H9 (cell line): ENCODE data around the gene ZNRF1. TPM values are rescaled to one million over a fixed set of nuclear protein-coding genes. Genes with fewer than 3 reads are reported as not detected.

ENCODE experiments used
- DNase-seq: peaks from one replicate; pipeline ENCODE4 v3.0.0-alpha.2; 2017
- H2AFZ ChIP-seq: one replicate; pipeline ENCODE4 v1.6.1; 2013; ENCODE audit warnings: mild to moderate bottlenecking, low read length, control low read depth, moderate library complexity
- H2AK5ac ChIP-seq: 2 replicates; pipeline ENCODE4 v1.6.1; 2013; ENCODE audit warnings: low read length, control low read depth, mixed read lengths; ENCODE audit not compliant: insufficient read length
- H2BK120ac ChIP-seq: one replicate; pipeline ENCODE4 v1.6.1; 2013; ENCODE audit warnings: low read depth, mild to moderate bottlenecking, low read length, control low read depth, inconsistent platforms; ENCODE audit not compliant: poor library complexity, severe bottlenecking
- H2BK12ac ChIP-seq: 2 replicates; pipeline ENCODE4 v1.6.1; 2013; ENCODE audit warnings: low read length, control low read depth, mixed read lengths, low read depth; ENCODE audit not compliant: insufficient read length
- H2BK15ac ChIP-seq: 2 replicates; pipeline ENCODE4 v1.6.1; 2013; ENCODE audit warnings: low read depth, low read length, control low read depth
- H2BK20ac ChIP-seq: one replicate; pipeline ENCODE4 v1.6.1; 2013; ENCODE audit warnings: low read depth, mild to moderate bottlenecking, low read length, control low read depth, inconsistent platforms; ENCODE audit not compliant: poor library complexity, severe bottlenecking
- H2BK5ac ChIP-seq: 2 replicates; pipeline ENCODE4 v1.6.1; 2013; ENCODE audit warnings: low read length, control low read depth, mixed read lengths; ENCODE audit not compliant: insufficient read length
- H3K14ac ChIP-seq: 2 replicates; pipeline ENCODE4 v1.6.1; 2013; ENCODE audit warnings: low read length, control low read depth; ENCODE audit not compliant: insufficient read depth
- H3K18ac ChIP-seq: 2 replicates; pipeline ENCODE4 v1.6.1; 2013; ENCODE audit warnings: low read depth, mild to moderate bottlenecking, mixed read lengths, low read length, control low read depth; ENCODE audit not compliant: insufficient read length
- H3K23ac ChIP-seq: 2 replicates; pipeline ENCODE4 v1.6.1; 2013; ENCODE audit warnings: low read length, control low read depth, mixed read lengths, low read depth; ENCODE audit not compliant: insufficient read length
- H3K23me2 ChIP-seq: 2 replicates; pipeline ENCODE4 v1.6.1; 2013; ENCODE audit warnings: low read depth, mild to moderate bottlenecking, mixed read lengths, low read length, control low read depth; ENCODE audit not compliant: insufficient read length, poor library complexity, severe bottlenecking
- H3K27ac ChIP-seq: 2 replicates; pipeline ENCODE4 v1.5.1; 2013; ENCODE audit warnings: low read length, control low read depth, mixed read lengths, low read depth; ENCODE audit not compliant: insufficient read length
- H3K27me3 ChIP-seq: 2 replicates; pipeline ENCODE4 v1.6.1; 2013; ENCODE audit warnings: low read length, control low read depth, inconsistent platforms; ENCODE audit not compliant: insufficient read depth
- H3K4ac ChIP-seq: 2 replicates; pipeline ENCODE4 v1.6.1; 2013; ENCODE audit warnings: low read depth, mild to moderate bottlenecking, control low read depth, inconsistent platforms, low read length, moderate library complexity
- H3K4me1 ChIP-seq: 2 replicates; pipeline ENCODE4 v1.6.1; 2013; ENCODE audit warnings: low read length, control low read depth, inconsistent platforms; ENCODE audit not compliant: insufficient read depth
- H3K4me2 ChIP-seq: 2 replicates; pipeline ENCODE4 v1.6.1; 2013; ENCODE audit warnings: low read length, control low read depth, mixed read lengths; ENCODE audit not compliant: insufficient read length, insufficient read depth
- H3K56ac ChIP-seq: 2 replicates; pipeline ENCODE4 v1.6.1; 2013; ENCODE audit warnings: low read depth, mild to moderate bottlenecking, mixed read lengths, low read length, control low read depth; ENCODE audit not compliant: insufficient read length
- H3K79me1 ChIP-seq: 2 replicates; pipeline ENCODE4 v1.6.1; 2013; ENCODE audit warnings: low read depth, mild to moderate bottlenecking, moderate library complexity, low read length, control low read depth, inconsistent platforms; ENCODE audit not compliant: insufficient read depth, poor library complexity, severe bottlenecking
- H3K79me2 ChIP-seq: 2 replicates; pipeline ENCODE4 v1.6.1; 2013; ENCODE audit warnings: low read length, control low read depth, inconsistent platforms; ENCODE audit not compliant: insufficient read depth
- H3K9ac ChIP-seq: 2 replicates; pipeline ENCODE4 v1.6.1; 2013; ENCODE audit warnings: low read length, control low read depth, mixed read lengths; ENCODE audit not compliant: insufficient read length; ENCODE audit errors: extremely low read depth
- H3K9me3 ChIP-seq: one replicate; pipeline ENCODE4 v1.6.1; 2013; ENCODE audit warnings: low read depth, low read length, inconsistent platforms; ENCODE audit not compliant: control insufficient read depth
- H3T11ph ChIP-seq: one replicate; pipeline ENCODE4 v1.6.1; 2013; ENCODE audit warnings: mild to moderate bottlenecking, low read length, control low read depth, inconsistent platforms
- H4K20me1 ChIP-seq: one replicate; pipeline ENCODE4 v1.6.1; 2013; ENCODE audit not compliant: control insufficient read depth, insufficient read length, insufficient read depth
- H4K5ac ChIP-seq: 2 replicates; pipeline ENCODE4 v1.6.1; 2013; ENCODE audit warnings: low read depth, mild to moderate bottlenecking, mixed read lengths, low read length, control low read depth; ENCODE audit not compliant: insufficient read length
- H4K8ac ChIP-seq: replicated peaks from 2 replicates; pipeline ENCODE4 v1.6.1; 2013; ENCODE audit warnings: low read length, control low read depth, mixed read lengths, low read depth; ENCODE audit not compliant: insufficient read length
- H4K91ac ChIP-seq: 2 replicates; pipeline ENCODE4 v1.6.1; 2013; ENCODE audit warnings: low read depth, mild to moderate bottlenecking, moderate library complexity, mixed read lengths, low read length, control low read depth; ENCODE audit not compliant: insufficient read length
- H3K27ac Mint-ChIP-seq, 3 experiments: 2 replicates in 2 of 3; 3 replicates in 1 of 3; pipeline ENCODE4 v1.8.0; 2020 to 2021; ENCODE audit warnings: mixed read lengths in 3 of 3, mild to moderate bottlenecking in 1 of 3, moderate library complexity in 1 of 3
- H3K27me3 Mint-ChIP-seq: 2 replicates; pipeline ENCODE4 v1.8.0; 2021; ENCODE audit warnings: low read depth, mild to moderate bottlenecking, moderate library complexity, mixed read lengths
- H3K36me3 Mint-ChIP-seq, 3 experiments: 2 replicates in 2 of 3; 3 replicates in 1 of 3; pipeline ENCODE4 v1.8.0; 2020 to 2021; ENCODE audit warnings: low read depth in 3 of 3, mixed read lengths in 3 of 3; ENCODE audit not compliant: insufficient read depth in 1 of 3
- H3K4me1 Mint-ChIP-seq, 2 experiments: 2 replicates each; pipeline ENCODE4 v1.8.0; 2020; ENCODE audit warnings: mixed read lengths in 2 of 2
- H3K4me3 Mint-ChIP-seq, 2 experiments: 2 replicates in 1 of 2; 3 replicates in 1 of 2; pipeline ENCODE4 v1.8.0; 2020 to 2021; ENCODE audit warnings: mild to moderate bottlenecking in 2 of 2, mixed read lengths in 2 of 2, moderate library complexity in 1 of 2
- H3K9me3 Mint-ChIP-seq, 2 experiments: 2 replicates in 1 of 2; 3 replicates in 1 of 2; pipeline ENCODE4 v1.8.0; 2020; ENCODE audit warnings: mild to moderate bottlenecking in 2 of 2, mixed read lengths in 2 of 2, moderate library complexity in 1 of 2
- WGBS: extraction: QIAGEN DNeasy Blood & Tissue Kit; methylation state at CpG from one replicate; pipeline ENCODE4 v1.1.7; 2013; ENCODE audit warnings: missing lambda C conversion rate, low lambda C conversion rate, mixed read lengths; ENCODE audit not compliant: insufficient read length; ENCODE audit errors: extremely low coverage; 5-methylcytosine and 5-hydroxymethylcytosine counted together
- total RNA-seq: library from RNA; stranded (reverse); gene quantifications from 2 replicates; pipeline ENCODE4 v1.2.1, GENCODE V29; 2021
- TF ChIP-seq, protein P1 (sequence below): fragments of 200-600 bp; sonication (generic); conservative IDR thresholded peaks from 3 replicates; pipeline ENCODE4 v1.8.0; 2021; ENCODE audit warnings: antibody characterized with exemption, mild to moderate bottlenecking

The ZNRF1 gene
- total RNA-seq, 1 experiment from 2014 or later: 49.6 TPM

DNA sequence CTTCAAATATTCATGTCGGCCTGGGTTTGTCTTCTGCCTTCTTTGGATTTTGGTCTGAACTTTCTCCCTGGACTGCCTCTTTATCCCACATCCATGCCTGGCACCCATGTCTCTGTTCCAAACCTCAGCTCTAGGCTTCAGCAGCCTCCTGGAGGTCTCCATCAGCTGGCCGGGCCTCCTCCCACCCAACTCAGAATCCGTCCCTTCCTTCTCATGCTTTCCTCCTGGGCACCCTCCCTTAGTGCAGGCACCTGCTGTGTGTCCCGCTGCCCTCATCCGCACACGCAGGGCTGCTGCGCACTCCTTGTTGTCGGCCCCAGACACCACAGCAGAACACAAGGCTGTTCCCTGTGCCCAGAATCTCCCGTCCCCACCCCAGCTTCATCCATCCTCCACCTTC, 103.8 kb downstream of the ZNRF1 start:
- no peak overlapping the region for H2AK5ac ChIP-seq
- no peak overlapping the region for H3K18ac ChIP-seq
- no peak overlapping the region for H3K4me2 ChIP-seq
- H4K8ac ChIP-seq: no peak overlapping the region
- WGBS: no CpG with 5 or more reads among the region's 9 CpGs
- peaks cover 3% of the 10 kb centered on the region for H4K20me1 ChIP-seq
- Mint-ChIP-seq H3K4me3 (no peak overlapping the region), H3K27me3 (no peaks in the 10 kb centered on the region; the same call in 1 of the 2 replicates), H3K4me1 (peaks cover 37% of the 10 kb centered on the region in 2 experiments), H3K36me3 (peaks cover 19 to 36% (median 34%) of the 10 kb centered on the region in 3 experiments; a peak in 6 of 7 replicates), H3K27ac (peak overlapping the region; percentile 4 to 53 (median 8); a peak in 3 of 7 replicates), H3K9me3 (no peaks in the 10 kb centered on the region; a peak in 1 of 5 replicates)
- peaks cover 13% of the 10 kb centered on the region; the same call in 1 of the 2 replicates for H3K4me1 ChIP-seq
- no peak overlapping the region for H2AFZ ChIP-seq
- no peak overlapping the region for H3T11ph ChIP-seq
- H3K23ac ChIP-seq: no peak overlapping the region
- no peak overlapping the region for H4K5ac ChIP-seq
- H3K9me3 ChIP-seq: no peaks in the 10 kb centered on the region
- TF ChIP-seq, protein P1, sequence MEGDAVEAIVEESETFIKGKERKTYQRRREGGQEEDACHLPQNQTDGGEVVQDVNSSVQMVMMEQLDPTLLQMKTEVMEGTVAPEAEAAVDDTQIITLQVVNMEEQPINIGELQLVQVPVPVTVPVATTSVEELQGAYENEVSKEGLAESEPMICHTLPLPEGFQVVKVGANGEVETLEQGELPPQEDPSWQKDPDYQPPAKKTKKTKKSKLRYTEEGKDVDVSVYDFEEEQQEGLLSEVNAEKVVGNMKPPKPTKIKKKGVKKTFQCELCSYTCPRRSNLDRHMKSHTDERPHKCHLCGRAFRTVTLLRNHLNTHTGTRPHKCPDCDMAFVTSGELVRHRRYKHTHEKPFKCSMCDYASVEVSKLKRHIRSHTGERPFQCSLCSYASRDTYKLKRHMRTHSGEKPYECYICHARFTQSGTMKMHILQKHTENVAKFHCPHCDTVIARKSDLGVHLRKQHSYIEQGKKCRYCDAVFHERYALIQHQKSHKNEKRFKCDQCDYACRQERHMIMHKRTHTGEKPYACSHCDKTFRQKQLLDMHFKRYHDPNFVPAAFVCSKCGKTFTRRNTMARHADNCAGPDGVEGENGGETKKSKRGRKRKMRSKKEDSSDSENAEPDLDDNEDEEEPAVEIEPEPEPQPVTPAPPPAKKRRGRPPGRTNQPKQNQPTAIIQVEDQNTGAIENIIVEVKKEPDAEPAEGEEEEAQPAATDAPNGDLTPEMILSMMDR: no peak
- H3K56ac ChIP-seq: no peak overlapping the region
- H2BK12ac ChIP-seq: no peak overlapping the region
- no peak overlapping the region for H3K27ac ChIP-seq
- no peaks in the 10 kb centered on the region for H3K79me1 ChIP-seq
- peak; percentile 20 for DNase-seq
- 0 out of 2 replicates have a peak, but pooled peaks cover 1% of the 10 kb centered on the region for H3K79me2 ChIP-seq
- H2BK15ac ChIP-seq: no peak overlapping the region
- no peak overlapping the region for H3K4ac ChIP-seq
- H3K23me2 ChIP-seq: no peaks in the 10 kb centered on the region
- H3K14ac ChIP-seq: no peak overlapping the region
- no peak overlapping the region for H3K9ac ChIP-seq
- H2BK20ac ChIP-seq: no peak overlapping the region
- no peak overlapping the region for H2BK120ac ChIP-seq
- no peak overlapping the region for H4K91ac ChIP-seq
- no peaks in the 10 kb centered on the region for H3K27me3 ChIP-seq
- H2BK5ac ChIP-seq: no peak overlapping the region
